GM19395 (cell line): Measurements from ENCODE around the gene DVL1.

ENCODE experiments used
- ATAC-seq: cut with Tn5 transposase; IDR thresholded peaks from one replicate; pipeline ENCODE4 v1.9.1; 2021; ENCODE audit warnings: mild to moderate bottlenecking, moderate library complexity; ENCODE audit not compliant: unreplicated experiment

DVL1 gene

DNA sequence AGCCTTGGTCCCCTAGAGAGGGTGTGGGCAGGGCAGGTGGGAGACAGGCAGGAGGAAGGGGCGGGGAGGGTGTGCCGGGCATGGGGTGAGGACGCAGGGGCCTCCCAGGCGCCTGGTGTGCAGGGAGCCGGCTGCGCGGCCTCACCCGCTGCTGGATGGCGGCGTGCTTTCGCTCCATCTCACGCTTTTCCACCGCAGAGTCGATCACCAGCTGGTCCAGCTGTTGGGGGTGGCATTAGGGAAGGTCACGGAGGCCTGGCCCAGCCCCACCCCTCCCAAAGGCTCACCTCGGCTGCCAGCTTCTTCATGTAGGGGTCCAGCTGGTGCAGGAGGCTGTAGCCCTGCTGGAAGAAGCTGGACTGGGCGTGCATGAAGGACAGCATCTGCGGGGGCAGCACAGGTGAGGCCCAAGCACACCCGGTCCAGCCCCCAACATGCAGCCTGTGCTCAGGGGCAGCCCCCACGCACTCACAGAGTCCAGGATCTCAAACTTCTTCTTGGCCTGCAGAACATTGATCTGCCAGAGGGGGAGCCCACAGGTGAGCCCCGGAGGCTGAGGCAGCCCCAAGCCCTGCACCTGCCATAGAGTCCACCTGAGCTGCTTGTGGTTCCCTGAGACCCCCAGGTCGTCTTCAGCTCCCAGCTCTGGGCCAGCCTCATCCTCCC is 49.4 kb downstream of the DVL1 start:
- no peak for ATAC-seq

GRCh38 chr1:1298861-1299685 is 50.1 kb downstream of the DVL1 start:
- no peak for ATAC-seq

GRCh38 chr1:1297802-1298424 is 51.3 kb downstream of the DVL1 start:
- ATAC-seq, result no peak

DNA sequence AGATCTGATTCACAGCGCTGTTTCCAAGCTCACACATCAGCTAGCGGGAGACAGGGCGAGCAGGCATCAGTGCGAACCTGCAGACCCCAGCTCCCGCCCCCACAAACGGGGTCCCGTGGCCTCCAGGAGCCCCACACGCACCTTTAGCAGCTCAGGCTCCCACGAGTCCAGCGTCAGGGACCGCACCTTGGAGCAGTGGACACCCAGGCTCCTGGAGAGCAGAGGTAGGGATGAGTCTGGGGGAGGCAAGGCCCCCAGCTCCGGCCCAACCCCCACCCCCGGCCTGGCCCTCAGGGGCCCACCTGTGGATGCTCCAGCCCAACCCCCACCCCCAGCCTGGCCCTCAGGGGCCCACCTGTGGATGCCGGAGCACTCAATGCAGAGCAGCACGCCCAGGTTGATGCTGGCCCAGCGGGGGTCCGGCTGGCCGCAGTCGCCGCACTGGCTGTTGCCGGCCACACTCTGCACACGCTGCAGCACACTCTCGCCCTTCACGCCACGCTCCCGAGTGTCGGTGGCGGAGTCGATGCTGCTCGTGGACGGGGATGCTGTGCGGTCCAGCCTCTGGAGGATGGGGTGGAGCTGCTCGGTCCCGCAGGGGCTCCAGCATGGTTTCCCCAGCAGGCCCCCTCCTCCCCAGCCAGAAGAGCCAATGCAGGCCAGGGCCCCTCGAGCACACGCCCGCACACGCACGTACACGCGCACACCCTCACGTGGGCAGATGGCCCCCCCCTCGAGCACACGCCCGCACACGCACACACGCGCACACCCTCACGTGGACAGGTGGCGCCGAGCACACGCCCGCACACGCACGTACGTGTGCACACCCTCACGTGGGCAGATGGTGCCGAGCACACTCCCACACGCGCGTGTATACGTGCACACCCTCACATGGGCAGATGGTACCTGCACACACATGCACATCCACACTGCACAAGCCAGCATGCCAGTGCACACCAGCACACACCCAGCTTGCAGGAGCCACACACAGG is 52.9 kb downstream of the DVL1 start:
- ATAC-seq, result no peak

DNA sequence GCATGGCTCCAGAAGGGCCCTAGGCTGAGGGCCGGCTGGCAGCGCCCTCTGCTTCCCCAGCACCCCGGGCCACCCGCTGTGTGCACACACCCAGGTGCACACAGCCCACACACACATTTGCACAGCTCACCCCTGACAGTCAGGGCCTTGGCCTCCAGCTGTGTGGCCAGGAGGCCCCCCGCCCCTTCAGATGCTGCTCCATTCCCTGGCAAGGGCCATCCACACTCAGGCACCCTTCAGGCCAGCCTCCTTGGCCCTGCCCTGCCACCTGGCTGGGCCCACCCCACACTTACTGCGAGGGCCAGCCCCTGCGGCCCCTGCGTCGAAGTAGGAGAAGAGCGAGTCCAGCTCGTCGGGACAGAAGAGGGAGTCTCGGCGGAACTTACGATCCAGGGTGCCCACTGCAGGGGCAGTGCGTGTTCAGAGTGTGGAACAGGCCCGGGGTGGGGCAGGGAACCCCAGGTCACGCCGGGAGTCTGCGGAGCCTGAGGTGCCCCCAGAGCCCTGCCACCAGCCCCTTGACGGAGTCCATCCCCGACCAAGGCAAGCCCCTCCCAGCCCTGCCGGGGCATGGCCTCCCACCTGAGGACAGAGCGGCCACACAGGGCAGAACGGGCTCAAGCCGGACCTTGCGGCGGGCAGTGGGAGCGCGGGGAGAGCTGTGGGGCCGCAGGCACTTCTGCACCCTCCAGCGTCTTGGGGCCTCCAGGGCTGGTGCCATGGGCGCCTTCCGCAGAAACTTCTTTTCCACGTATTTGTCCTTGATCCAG is 53.9 kb downstream of the DVL1 start:
- no peak for ATAC-seq

- no peak for ATAC-seq
Measured at GRCh38 chr1:1294250-1294890, 54.8 kb downstream of the DVL1 start.

DNA sequence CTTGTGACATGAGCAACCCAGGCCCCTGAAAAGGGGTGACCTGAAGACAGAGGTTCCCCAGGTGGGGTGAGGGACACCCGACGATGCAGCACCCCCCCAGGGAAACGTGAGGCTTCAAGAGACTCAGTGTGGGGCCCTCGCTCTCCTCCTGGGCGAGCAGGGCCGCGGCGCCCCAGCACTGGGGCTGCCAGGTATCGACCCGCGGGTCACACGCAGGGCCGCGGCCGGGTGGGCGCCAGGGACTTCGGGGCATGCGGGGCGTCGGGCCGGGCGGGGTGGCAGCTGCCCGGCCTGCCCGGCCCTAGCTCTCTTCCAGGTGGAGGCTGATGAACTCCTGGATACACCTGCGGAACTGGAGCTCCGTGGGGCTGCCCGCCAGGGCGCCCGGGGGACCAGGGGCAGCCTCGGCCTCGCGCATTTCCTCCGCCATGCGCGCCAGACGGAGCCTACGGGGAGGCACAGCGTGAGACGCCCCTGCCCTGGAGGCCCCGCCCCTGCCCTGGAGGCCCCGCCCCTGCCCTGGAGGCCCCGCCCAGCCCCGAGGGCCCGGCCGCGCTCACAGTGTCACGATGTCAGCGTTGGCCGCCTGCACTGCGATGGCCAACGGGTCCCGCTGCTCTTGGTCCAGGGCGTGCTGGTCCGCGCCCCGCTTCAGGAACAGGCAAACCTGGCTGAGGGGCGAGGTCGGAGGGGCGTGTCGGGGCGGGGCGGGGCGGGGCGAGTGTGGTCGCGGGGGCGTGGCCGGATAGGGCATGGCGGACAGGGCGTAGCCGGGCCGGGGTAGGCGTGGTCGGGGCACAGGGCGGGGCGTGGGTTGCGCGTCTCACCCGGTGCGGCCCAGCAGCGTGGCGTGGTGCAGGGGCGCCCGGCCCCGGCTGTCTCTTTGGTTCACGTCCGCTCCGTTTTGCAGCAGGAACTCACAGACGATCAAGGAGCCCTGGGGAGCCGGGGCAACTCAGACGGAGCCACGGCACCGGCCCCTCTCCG is 55.7 kb downstream of the DVL1 start:
- ATAC-seq, result no peak

DNA sequence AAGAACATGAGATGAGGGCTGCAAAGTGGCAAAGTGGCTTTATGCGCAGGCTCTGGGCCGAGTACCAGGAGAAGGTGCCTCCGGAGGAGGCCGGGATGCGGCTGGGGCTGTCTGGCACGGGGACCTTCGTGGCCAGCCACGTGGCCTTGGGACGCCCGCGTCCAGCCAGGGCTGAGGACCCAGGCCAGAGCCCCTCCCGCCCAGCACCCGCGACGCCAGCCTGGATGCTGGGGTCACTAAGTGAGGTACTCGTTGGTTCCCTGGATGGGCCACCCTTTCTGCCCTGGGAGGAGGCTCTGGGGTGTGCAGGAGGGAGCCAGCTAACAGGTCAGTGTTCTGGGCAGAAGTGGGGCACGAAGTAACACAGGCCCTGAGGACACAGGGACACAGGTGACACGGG is 56.4 kb downstream of the DVL1 start:
- ATAC-seq, result no peak

GRCh38 chr1:1292442-1292779 is 56.8 kb downstream of the DVL1 start:
- ATAC-seq, result no peak

GRCh38 chr1:1291548-1292441 is 57.4 kb downstream of the DVL1 start:
- no peak for ATAC-seq

- ATAC-seq, result no peak
Measured at GRCh38 chr1:1291023-1291528, 58.1 kb downstream of the DVL1 start.

DNA sequence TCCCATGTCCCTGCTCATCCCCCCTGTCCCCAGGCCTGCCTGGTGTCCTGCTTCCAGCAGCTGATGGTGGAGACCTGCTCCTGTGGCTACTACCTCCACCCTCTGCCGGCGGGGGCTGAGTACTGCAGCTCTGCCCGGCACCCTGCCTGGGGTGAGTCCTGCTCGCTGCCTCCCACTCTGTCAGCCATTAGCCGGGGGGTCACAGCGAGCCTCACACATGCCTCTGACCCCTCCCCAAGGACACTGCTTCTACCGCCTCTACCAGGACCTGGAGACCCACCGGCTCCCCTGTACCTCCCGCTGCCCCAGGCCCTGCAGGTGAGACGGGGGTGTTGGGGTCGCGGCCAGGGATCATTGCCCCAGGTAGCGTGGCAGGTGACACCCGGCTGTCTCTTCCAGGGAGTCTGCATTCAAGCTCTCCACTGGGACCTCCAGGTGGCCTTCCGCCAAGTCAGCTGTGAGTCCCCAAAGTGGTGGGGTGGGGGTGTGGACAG is 58.9 kb downstream of the DVL1 start:
- ATAC-seq, result no peak

- no peak for ATAC-seq
Measured at GRCh38 chr1:1287288-1288110, 61.7 kb downstream of the DVL1 start.

DNA sequence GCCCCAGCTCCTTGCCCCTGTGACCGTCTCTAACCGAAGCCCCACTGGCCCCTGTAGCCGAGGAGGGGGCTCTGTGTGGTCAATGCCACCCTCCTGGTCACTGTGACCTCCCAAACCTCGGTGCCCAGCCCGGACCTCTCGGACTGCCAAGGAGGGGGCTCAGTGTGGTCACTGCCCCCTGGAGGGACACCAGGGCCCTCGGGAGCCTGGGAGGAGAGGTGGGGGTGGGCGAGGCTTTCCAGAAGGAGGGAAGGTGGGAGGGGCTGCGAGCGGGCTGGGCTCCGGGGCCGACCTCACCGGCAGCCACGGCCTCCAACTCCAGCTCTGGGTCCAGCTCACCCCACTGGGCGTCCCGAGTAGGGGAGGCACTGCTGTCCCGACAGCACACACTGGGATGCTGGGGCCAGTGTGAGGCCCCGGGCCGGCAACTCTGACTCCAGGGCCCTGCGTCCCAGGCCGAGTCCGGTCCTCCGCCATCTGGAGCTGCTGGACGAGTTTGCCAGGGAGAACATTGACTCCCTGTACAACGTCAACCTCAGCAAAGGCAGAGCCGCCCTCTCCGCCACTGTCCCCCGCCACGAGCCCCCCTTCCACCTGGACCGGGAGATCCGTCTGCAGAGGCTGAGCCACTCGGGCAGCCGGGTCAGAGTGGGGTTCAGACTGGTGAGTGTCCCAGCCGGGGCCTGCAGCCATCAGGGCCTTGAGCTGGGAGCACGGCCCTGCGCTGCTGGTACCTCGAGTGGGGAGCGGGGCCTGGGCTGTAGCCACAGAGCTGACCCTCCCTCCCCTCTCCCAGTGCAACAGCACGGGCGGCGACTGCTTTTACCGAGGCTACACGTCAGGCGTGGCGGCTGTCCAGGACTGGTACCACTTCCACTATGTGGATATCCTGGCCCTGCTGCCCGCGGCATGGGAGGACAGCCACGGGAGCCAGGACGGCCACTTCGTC is 62.6 kb downstream of the DVL1 start:
- no peak for ATAC-seq
